Mesodermal cell (in vitro differentiated cells): ENCODE measurements around the gene PPIAL4G. TPM values are rescaled to one million over a fixed set of nuclear protein-coding genes. Genes with fewer than 3 reads are reported as not detected.
"Not testable (repeated sequence)": the region's sequence is repeated elsewhere in the genome, so short reads cannot be mapped to it uniquely, and the experiment has no call there.

Source experiments
- H3K27ac ChIP-seq: 2 replicates; pipeline ENCODE4 v1.7.0; 2013; ENCODE audit warnings: mild to moderate bottlenecking, low read depth, low read length, moderate library complexity; ENCODE audit not compliant: severe bottlenecking
- H3K36me3 ChIP-seq: 2 replicates; pipeline ENCODE4 v1.7.1; 2013; ENCODE audit warnings: mild to moderate bottlenecking, low read length, moderate library complexity; ENCODE audit not compliant: control insufficient read depth, insufficient read depth
- H3K4me1 ChIP-seq: one replicate; pipeline ENCODE4 v1.7.1; 2013; ENCODE audit warnings: mild to moderate bottlenecking, low read length; ENCODE audit not compliant: insufficient read depth, control insufficient read depth, poor library complexity, severe bottlenecking
- H3K4me3 ChIP-seq: 2 replicates; pipeline ENCODE4 v1.7.0; 2013; ENCODE audit warnings: low read length, control low read depth, mild to moderate bottlenecking; ENCODE audit not compliant: insufficient read depth, poor library complexity, severe bottlenecking; ENCODE audit errors: extremely low read depth
- H3K9me3 ChIP-seq: 2 replicates; pipeline ENCODE4 v1.7.1; 2013; ENCODE audit warnings: mild to moderate bottlenecking, low read length, moderate library complexity; ENCODE audit not compliant: control insufficient read depth
- WGBS, 2 experiments: methylation state at CpG; one replicate each; pipeline ENCODE4 v1.1.5; 2013; ENCODE audit warnings: missing lambda C conversion rate in 2 of 2; ENCODE audit not compliant: insufficient coverage in 2 of 2; 5-methylcytosine and 5-hydroxymethylcytosine counted together
- polyA plus RNA-seq, 2 experiments: library from polyadenylated mRNA; stranded (reverse); fragments of 50-300 nt; gene quantifications; one replicate each; pipeline ENCODE4 v1.2.3, GENCODE V29; 2013

PPIAL4G gene
- not detected for polyA plus RNA-seq (2013, experiment 1 of 2)
- not detected for polyA plus RNA-seq (2013, experiment 2 of 2)

GRCh38 chr1:148483029-148483428 lies at the start of gene PPIAL4G:
TSS of gene PPIAL4G (minus strand) at chr1:148483302. CDS start at chr1:148483252, 50 bp downstream.
- H3K36me3 ChIP-seq, H3K27ac ChIP-seq, H3K9me3 ChIP-seq, H3K4me3 ChIP-seq, H3K4me1 ChIP-seq: not testable (repeated sequence)
- 92 to 94% methylated on average over 3 to 6 of the region's 12 CpGs for WGBS, 2 experiments

GRCh38 chr1:148532158-148532557 lies 49.1 kb upstream of the PPIAL4G start:
- not testable (repeated sequence) for H3K27ac ChIP-seq, H3K4me3 ChIP-seq, H3K4me1 ChIP-seq, H3K36me3 ChIP-seq, H3K9me3 ChIP-seq
- WGBS, 2 experiments: 60% methylated on average over 1 of the region's 4 CpGs; no CpG with 5 or more reads in 1 of the 2 experiments

GRCh38 chr1:148529101-148529567 lies 46.0 kb upstream of the PPIAL4G start:
- WGBS, 2 experiments: 13 to 18% methylated on average over 3 to 4 of the region's 25 CpGs
- H3K9me3 ChIP-seq, H3K27ac ChIP-seq, H3K36me3 ChIP-seq, H3K4me1 ChIP-seq: not testable (repeated sequence)
- H3K4me3 ChIP-seq: peak overlapping the region; percentile 11

GRCh38 chr1:148528591-148528990 lies 45.5 kb upstream of the PPIAL4G start:
- WGBS, 2 experiments: no CpG with 5 or more reads among the region's 24 CpGs
- peak overlapping the region; percentile 11 for H3K4me3 ChIP-seq

GRCh38 chr1:148526587-148526986 lies 43.5 kb upstream of the PPIAL4G start:
- not testable (repeated sequence) for H3K36me3 ChIP-seq, H3K4me3 ChIP-seq, H3K4me1 ChIP-seq, H3K9me3 ChIP-seq, H3K27ac ChIP-seq
- WGBS, 2 experiments: no CpG with 5 or more reads among the region's 2 CpGs

More at GRCh38 chr1:148528591-148528990, 45.5 kb upstream of the PPIAL4G start:
- H3K9me3 ChIP-seq, H3K4me1 ChIP-seq, H3K36me3 ChIP-seq, H3K27ac ChIP-seq: not testable (repeated sequence)

- not testable (repeated sequence) for H3K36me3 ChIP-seq, H3K4me1 ChIP-seq, H3K27ac ChIP-seq, H3K4me3 ChIP-seq, H3K9me3 ChIP-seq
- no CpG with 5 or more reads among the region's 35 CpGs for WGBS, 2 experiments
Observed at GRCh38 chr1:148523205-148524144, 40.4 kb upstream of the PPIAL4G start.

- H3K4me1 ChIP-seq, H3K9me3 ChIP-seq, H3K36me3 ChIP-seq: not testable (repeated sequence)
- Histone ChIP-seq H3K27ac (peak overlapping the region; percentile 83), H3K4me3 (peak overlapping the region; percentile 0)
- WGBS, 2 experiments: 0 to 2% methylated on average over 6 of the region's 30 CpGs
Observed at GRCh38 chr1:148522561-148523204, 39.6 kb upstream of the PPIAL4G start.

GRCh38 chr1:148522072-148522471 lies 39.0 kb upstream of the PPIAL4G start:
- H3K9me3 ChIP-seq, H3K27ac ChIP-seq, H3K36me3 ChIP-seq, H3K4me1 ChIP-seq, H3K4me3 ChIP-seq: not testable (repeated sequence)
- whole genome bisulfite sequencing, 2 experiments: 8% methylated on average over 7 of the region's 23 CpGs; no CpG with 5 or more reads in 1 of the 2 experiments

- WGBS, 2 experiments: no CpG with 5 or more reads among the region's 3 CpGs
- not testable (repeated sequence) for H3K4me3 ChIP-seq, H3K27ac ChIP-seq, H3K36me3 ChIP-seq, H3K4me1 ChIP-seq, H3K9me3 ChIP-seq
Observed at GRCh38 chr1:148514310-148514709, 31.2 kb upstream of the PPIAL4G start.

GRCh38 chr1:148512571-148513184 lies 29.6 kb upstream of the PPIAL4G start:
- not testable (repeated sequence) for H3K9me3 ChIP-seq
- WGBS, 2 experiments: no CpG with 5 or more reads among the region's 9 CpGs

More at GRCh38 chr1:148512571-148513184, 29.6 kb upstream of the PPIAL4G start:
- H3K27ac ChIP-seq, H3K4me3 ChIP-seq, H3K36me3 ChIP-seq, H3K4me1 ChIP-seq: not testable (repeated sequence)
